GM23248 (cell line): ENCODE results near the gene MSL3. TPM values are rescaled to one million over a fixed set of nuclear protein-coding genes. Genes with fewer than 3 reads are reported as not detected.

Experiments used
- DNase-seq: peaks from one replicate; pipeline ENCODE4 v3.0.0-alpha.2; 2015
- H2AFZ ChIP-seq: fragments of 200-600 bp; sonication (generic); 2 replicates; pipeline ENCODE4 v1.6.1; 2016; ENCODE audit warnings: antibody characterized with exemption
- H3F3A ChIP-seq: fragments of 200-600 bp; sonication (generic); 2 replicates; pipeline ENCODE4 v1.6.1; 2016; ENCODE audit warnings: mild to moderate bottlenecking, antibody characterized with exemption, mixed run types; ENCODE audit not compliant: insufficient read depth
- H3K27ac ChIP-seq: fragments of 200-600 bp; sonication (generic); 2 replicates; pipeline ENCODE4 v1.5.1; 2016; ENCODE audit warnings: mild to moderate bottlenecking
- H3K27me3 ChIP-seq: fragments of 200-600 bp; sonication (generic); replicated peaks from 2 replicates; pipeline ENCODE4 v1.6.1; 2016; ENCODE audit warnings: mild to moderate bottlenecking; ENCODE audit not compliant: insufficient read depth
- H3K36me3 ChIP-seq: fragments of 200-600 bp; sonication (generic); 2 replicates; pipeline ENCODE4 v1.6.1; 2016; ENCODE audit warnings: low read depth, mild to moderate bottlenecking
- H3K4me1 ChIP-seq: fragments of 200-600 bp; sonication (generic); 2 replicates; pipeline ENCODE4 v1.6.1; 2016; ENCODE audit warnings: mild to moderate bottlenecking; ENCODE audit not compliant: insufficient read depth
- H3K4me2 ChIP-seq: fragments of 200-600 bp; sonication (generic); one replicate; pipeline ENCODE4 v1.6.1; 2016; ENCODE audit warnings: mild to moderate bottlenecking; ENCODE audit not compliant: unreplicated experiment
- H3K4me3 ChIP-seq: fragments of 200-600 bp; sonication (generic); 2 replicates; pipeline ENCODE4 v1.5.1; 2016; ENCODE audit warnings: mild to moderate bottlenecking
- H3K79me2 ChIP-seq: fragments of 200-600 bp; sonication (generic); 2 replicates; pipeline ENCODE4 v1.6.1; 2016; ENCODE audit warnings: mild to moderate bottlenecking; ENCODE audit not compliant: insufficient read depth
- H3K9ac ChIP-seq: fragments of 200-600 bp; sonication (generic); 2 replicates; pipeline ENCODE4 v1.6.1; 2016; ENCODE audit warnings: mild to moderate bottlenecking
- H3K9me2 ChIP-seq: fragments of 200-600 bp; sonication (generic); 2 replicates; pipeline ENCODE4 v1.6.1; 2016; ENCODE audit warnings: mixed run types, mild to moderate bottlenecking, moderate library complexity; ENCODE audit not compliant: insufficient read depth
- H3K9me3 ChIP-seq: fragments of 200-600 bp; sonication (generic); one replicate; pipeline ENCODE4 v1.6.1; 2017; ENCODE audit warnings: low read depth
- H4K20me1 ChIP-seq: fragments of 200-600 bp; sonication (generic); 2 replicates; pipeline ENCODE4 v1.6.0; 2016; ENCODE audit not compliant: insufficient read depth
- EZH2 ChIP-seq: fragments of 200-600 bp; sonication (generic); IDR thresholded peaks from 2 replicates; pipeline ENCODE4 v1.6.1; 2018; ENCODE audit warnings: antibody characterized with exemption, mild to moderate bottlenecking; ENCODE audit not compliant: insufficient read depth, poor library complexity, severe bottlenecking
- EZH2phosphoT487 ChIP-seq: fragments of 200-600 bp; sonication (generic); IDR thresholded peaks from 2 replicates; pipeline ENCODE4 v1.6.1; 2018; ENCODE audit warnings: antibody characterized with exemption, moderate library complexity, mild to moderate bottlenecking, low read depth; ENCODE audit not compliant: insufficient read depth
- WGBS, 2 experiments: methylation state at CpG; one replicate each; pipeline ENCODE4 v1.1.6; 2015 to 2017; ENCODE audit warnings: low lambda C conversion rate in 2 of 2, low coverage in 1 of 2; ENCODE audit errors: missing lambda C conversion rate in 2 of 2; 5-methylcytosine and 5-hydroxymethylcytosine counted together
- in situ Hi-C: fragments of 300-500 bp; cut with MboI; formaldehyde crosslinking; loops from 2 replicates; pipeline ENCODE4 v1.15.0; 2020
- polyA plus RNA-seq: library from polyadenylated mRNA; unstranded; fragments of >200 nt; fragmentation: Nextera tagmentation; extraction: Ambion mirVana; gene quantifications from 2 replicates; pipeline ENCODE4 v1.2.1, GENCODE V29; 2016
- total RNA-seq: library from RNA; depleted of rRNA; stranded (reverse); fragments of >200 nt; shearing (Covaris generic); gene quantifications from 2 replicates; pipeline ENCODE4 v1.2.3, GENCODE V29; 2014

MSL3 gene
- total and polyA plus RNA-seq, 2 experiments from 2014 or later = 26.8 to 34.6 TPM

GRCh38 chrX:11728556-11728955 lies 29.5 kb upstream of the MSL3 start:
- Histone ChIP-seq H3K9me3 (no peaks in the 10 kb centered on the region), H3K4me1 (no peaks in the 10 kb centered on the region), H3K36me3 (no peaks in the 10 kb centered on the region), H2AFZ (no peak overlapping the region), H3K27me3 (no peaks in the 10 kb centered on the region), H3K9ac (no peak overlapping the region), H3K4me3 (no peak overlapping the region), H4K20me1 (no peaks in the 10 kb centered on the region), H3K27ac (no peak overlapping the region), H3K79me2 (no peaks in the 10 kb centered on the region), H3K4me2 (no peak overlapping the region), H3F3A (no peaks in the 10 kb centered on the region), H3K9me2 (no peaks in the 10 kb centered on the region)
- in situ Hi-C loops = no loop called here
- no peak for TF ChIP-seq EZH2
- no peak for TF ChIP-seq EZH2phosphoT487
- 75 to 77% methylated on average over 2 of the region's 2 CpGs for WGBS, 2 experiments
- DNase-seq = no peak

- H3K4me3 ChIP-seq = no peak overlapping the region
- 89 to 100% methylated on average over 1 of the region's 1 CpG for WGBS, 2 experiments
- H3K27me3 ChIP-seq = no peaks in the 10 kb centered on the region
- no peaks in the 10 kb centered on the region for H3F3A ChIP-seq
- no peak overlapping the region for H3K27ac ChIP-seq
- H4K20me1 ChIP-seq = no peaks in the 10 kb centered on the region
- no peak for TF ChIP-seq EZH2phosphoT487
- TF ChIP-seq EZH2 = no peak
- DNase-seq = no peak
- no peaks in the 10 kb centered on the region for H3K9me3 ChIP-seq
- no peaks in the 10 kb centered on the region for H3K9me2 ChIP-seq
- no peaks in the 10 kb centered on the region for H3K79me2 ChIP-seq
- in situ Hi-C loops = loop anchor here (10.0 kb wide), 1 partner anchor 199 kb away; no protein-coding TSS in a partner anchor
- H3K9ac ChIP-seq = no peak overlapping the region
- no peaks in the 10 kb centered on the region for H3K4me1 ChIP-seq
- no peaks in the 10 kb centered on the region for H3K36me3 ChIP-seq
- no peak overlapping the region for H3K4me2 ChIP-seq
- H2AFZ ChIP-seq = no peak overlapping the region
Measured at GRCh38 chrX:11733614-11734013, 24.4 kb upstream of the MSL3 start.

- in situ Hi-C loops = loop anchor here (10.0 kb wide), 1 partner anchor 205 kb away; no protein-coding TSS in a partner anchor
- Histone ChIP-seq H3K36me3 (no peaks in the 10 kb centered on the region), H3K9me3 (no peaks in the 10 kb centered on the region), H3K4me1 (no peaks in the 10 kb centered on the region), H3K27me3 (no peaks in the 10 kb centered on the region), H3K9me2 (no peaks in the 10 kb centered on the region), H3K27ac (no peak overlapping the region), H4K20me1 (no peaks in the 10 kb centered on the region), H3K79me2 (no peaks in the 10 kb centered on the region), H3K4me2 (no peak overlapping the region), H3F3A (no peaks in the 10 kb centered on the region), H2AFZ (no peak overlapping the region), H3K4me3 (no peak overlapping the region), H3K9ac (no peak overlapping the region)
- no peak for DNase-seq
- 30 to 40% methylated on average over 2 of the region's 2 CpGs for WGBS, 2 experiments
- TF ChIP-seq EZH2 (no peak), EZH2phosphoT487 (no peak)
Measured at GRCh38 chrX:11739776-11740175, 18.3 kb upstream of the MSL3 start.

GRCh38 chrX:11740794-11741193 lies 17.2 kb upstream of the MSL3 start:
- Histone ChIP-seq H3K9ac (no peak overlapping the region), H3K9me3 (no peaks in the 10 kb centered on the region), H3K4me1 (no peaks in the 10 kb centered on the region), H2AFZ (no peak overlapping the region), H3K79me2 (no peaks in the 10 kb centered on the region), H3K27me3 (no peaks in the 10 kb centered on the region), H3K27ac (no peak overlapping the region), H3K36me3 (no peaks in the 10 kb centered on the region), H3K4me3 (no peak overlapping the region), H3F3A (no peaks in the 10 kb centered on the region), H4K20me1 (no peaks in the 10 kb centered on the region), H3K9me2 (no peaks in the 10 kb centered on the region), H3K4me2 (no peak overlapping the region)
- 51 to 74% methylated on average over 3 of the region's 3 CpGs for WGBS, 2 experiments
- in situ Hi-C loops = no loop called here
- TF ChIP-seq EZH2phosphoT487 (no peak), EZH2 (no peak)
- DNase-seq = no peak

GRCh38 chrX:11741574-11741973 lies 16.5 kb upstream of the MSL3 start:
- no peak overlapping the region for H3K4me3 ChIP-seq
- DNase-seq = no peak
- in situ Hi-C loops = no loop called here
- no peak overlapping the region for H3K27ac ChIP-seq
- H2AFZ ChIP-seq = no peak overlapping the region
- H3F3A ChIP-seq = no peaks in the 10 kb centered on the region
- H3K4me1 ChIP-seq = no peaks in the 10 kb centered on the region
- no peak for TF ChIP-seq EZH2
- no peak for TF ChIP-seq EZH2phosphoT487
- no peaks in the 10 kb centered on the region for H3K36me3 ChIP-seq
- no peaks in the 10 kb centered on the region for H3K9me3 ChIP-seq
- H4K20me1 ChIP-seq = no peaks in the 10 kb centered on the region
- H3K9me2 ChIP-seq = no peaks in the 10 kb centered on the region
- H3K4me2 ChIP-seq = no peak overlapping the region
- no peak overlapping the region for H3K9ac ChIP-seq
- no peaks in the 10 kb centered on the region for H3K27me3 ChIP-seq
- no peaks in the 10 kb centered on the region for H3K79me2 ChIP-seq
- WGBS, 2 experiments = 76 to 85% methylated on average over 2 of the region's 2 CpGs
